Fibroblast of villous mesenchyme (primary cell): ENCODE data around the gene LYRM4. TPM values are rescaled to one million over a fixed set of nuclear protein-coding genes. Genes with fewer than 3 reads are reported as not detected.
A peak's percentile ranks its signal among the peaks of the same experiment; 100 is the strongest.

ENCODE experiments used
- DNase-seq: peaks from one replicate; pipeline ENCODE4 v3.0.0-alpha.2; 2010; ENCODE audit warnings: low read depth
- H3K4me3 ChIP-seq: 2 replicates; pipeline ENCODE4 v1.5.1; 2011; ENCODE audit warnings: low read depth, mild to moderate bottlenecking, low read length
- total RNA-seq: library from RNA; depleted of rRNA; stranded (reverse); fragments of >200 nt; gene quantifications from 2 replicates; pipeline ENCODE4 v1.2.3, GENCODE V29; 2012
- TF ChIP-seq, protein P1 (sequence below): IDR thresholded peaks from 2 replicates; pipeline ENCODE4 v1.5.1; 2012; ENCODE audit warnings: low read depth, mild to moderate bottlenecking, low read length; ENCODE audit not compliant: insufficient read depth

LYRM4 gene
- total RNA-seq, 1 donor: 13.4 TPM

GRCh38 chr6:5275497-5275896 lies 14.7 kb upstream of the LYRM4 start:
- TF ChIP-seq, protein P1, sequence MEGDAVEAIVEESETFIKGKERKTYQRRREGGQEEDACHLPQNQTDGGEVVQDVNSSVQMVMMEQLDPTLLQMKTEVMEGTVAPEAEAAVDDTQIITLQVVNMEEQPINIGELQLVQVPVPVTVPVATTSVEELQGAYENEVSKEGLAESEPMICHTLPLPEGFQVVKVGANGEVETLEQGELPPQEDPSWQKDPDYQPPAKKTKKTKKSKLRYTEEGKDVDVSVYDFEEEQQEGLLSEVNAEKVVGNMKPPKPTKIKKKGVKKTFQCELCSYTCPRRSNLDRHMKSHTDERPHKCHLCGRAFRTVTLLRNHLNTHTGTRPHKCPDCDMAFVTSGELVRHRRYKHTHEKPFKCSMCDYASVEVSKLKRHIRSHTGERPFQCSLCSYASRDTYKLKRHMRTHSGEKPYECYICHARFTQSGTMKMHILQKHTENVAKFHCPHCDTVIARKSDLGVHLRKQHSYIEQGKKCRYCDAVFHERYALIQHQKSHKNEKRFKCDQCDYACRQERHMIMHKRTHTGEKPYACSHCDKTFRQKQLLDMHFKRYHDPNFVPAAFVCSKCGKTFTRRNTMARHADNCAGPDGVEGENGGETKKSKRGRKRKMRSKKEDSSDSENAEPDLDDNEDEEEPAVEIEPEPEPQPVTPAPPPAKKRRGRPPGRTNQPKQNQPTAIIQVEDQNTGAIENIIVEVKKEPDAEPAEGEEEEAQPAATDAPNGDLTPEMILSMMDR: no peak
- no peak for DNase-seq
- no peak overlapping the region for H3K4me3 ChIP-seq

DNA sequence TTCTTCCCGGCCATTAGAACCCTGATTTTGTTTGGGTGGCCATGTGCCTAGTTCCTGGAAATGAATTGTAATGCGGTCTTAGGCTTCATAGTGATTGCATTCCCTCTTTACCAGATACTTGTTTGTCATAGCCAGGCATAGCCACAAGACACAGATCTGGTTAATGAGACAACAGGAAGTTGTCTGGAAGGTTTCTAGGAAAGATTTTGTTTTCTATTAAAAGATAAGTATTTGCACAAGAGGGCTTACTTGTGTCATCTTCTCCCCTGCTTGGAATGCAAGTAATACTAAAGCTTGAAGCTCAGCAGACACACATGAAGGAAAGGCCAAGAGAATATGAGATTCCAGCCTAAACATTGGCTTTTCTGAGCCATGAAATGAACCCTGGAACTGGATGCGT lies 13.5 kb upstream of the LYRM4 start:
- no peak overlapping the region for H3K4me3 ChIP-seq
- TF ChIP-seq, protein P1: no peak
- DNase-seq: peak; percentile 87

- TF ChIP-seq, protein P1: no peak
- DNase-seq: no peak
- no peak overlapping the region for H3K4me3 ChIP-seq
These were observed 11.2 kb upstream of the LYRM4 start for GRCh38 chr6:5271926-5272325.

GRCh38 chr6:5270093-5270680 lies 9.4 kb upstream of the LYRM4 start:
- H3K4me3 ChIP-seq: no peak overlapping the region
- TF ChIP-seq, protein P1: no peak
- DNase-seq: peak; percentile 21

- DNase-seq: no peak
- TF ChIP-seq, protein P1: no peak
- H3K4me3 ChIP-seq: no peak overlapping the region
These were observed 5.7 kb upstream of the LYRM4 start for GRCh38 chr6:5266423-5266822.

GRCh38 chr6:5261545-5262109 lies 877 bp upstream of the LYRM4 start:
- TF ChIP-seq, protein P1: no peak
- no peak for DNase-seq
- peak overlapping the region; percentile 92 for H3K4me3 ChIP-seq
